Upper lobe of left lung (tissue), 6 donors: ENCODE results near the gene POMGNT1. TPM values are rescaled to one million over a fixed set of nuclear protein-coding genes. Genes with fewer than 3 reads are reported as not detected.
A peak's percentile ranks its signal among the peaks of the same experiment; 100 is the strongest.

Source experiments
- ATAC-seq, 2 donors: fragments of 200-7000 bp; cut with Tn5 transposase; one replicate each; pipeline ENCODE4 v1.9.1; 2022; ENCODE audit warnings: mild to moderate bottlenecking in 2 of 2, moderate library complexity in 2 of 2; ENCODE audit not compliant: low FRiP score in 2 of 2
- DNase-seq, 2 donors: peaks; one replicate each; pipeline ENCODE4 v3.0.0-alpha.2; 2019 to 2020
- H3K27ac ChIP-seq, 4 donors: fragments of 200-600 bp; sonication (generic); one replicate each; pipeline ENCODE4 v1.5.1; 2016 to 2019
- H3K27me3 ChIP-seq, 4 donors: fragments of 200-600 bp; sonication (generic); one replicate each; pipeline ENCODE4 v1.5.1; 2017 to 2019
- H3K36me3 ChIP-seq, 4 donors: fragments of 200-600 bp; sonication (generic); one replicate each; pipeline ENCODE4 v1.5.1; 2016 to 2019
- H3K4me1 ChIP-seq, 4 donors: fragments of 200-600 bp; sonication (generic); one replicate each; pipeline ENCODE4 v1.5.1; 2018 to 2019
- H3K4me3 ChIP-seq, 4 donors: fragments of 200-600 bp; sonication (generic); one replicate each; pipeline ENCODE4 v1.5.1; 2017 to 2019; ENCODE audit warnings: mild to moderate bottlenecking in 2 of 4, moderate library complexity in 1 of 4
- H3K9me3 ChIP-seq, 4 donors: fragments of 200-600 bp; sonication (generic); one replicate each; pipeline ENCODE4 v1.5.1; 2018 to 2019
- EP300 ChIP-seq, 4 donors: sonication (generic); formaldehyde crosslinking; IDR thresholded peaks; one replicate each; pipeline ENCODE4 v1.5.1; 2017; ENCODE audit warnings: antibody characterized with exemption in 4 of 4, control low read depth in 2 of 4
- POLR2A ChIP-seq, 4 donors: fragments of 450-650 bp; IDR thresholded peaks; one replicate each; pipeline ENCODE4 v1.5.1; 2016 to 2017; ENCODE audit warnings: antibody characterized with exemption in 4 of 4, mild to moderate bottlenecking in 2 of 4
- POLR2AphosphoS5 ChIP-seq, 2 donors: sonication (generic); formaldehyde crosslinking; IDR thresholded peaks; one replicate each; pipeline ENCODE4 v1.5.1; 2017; ENCODE audit warnings: antibody characterized with exemption in 2 of 2
- WGBS, 2 donors: methylation state at CpG; one replicate each; pipeline ENCODE4 v1.1.5; 2017 to 2018; 5-methylcytosine and 5-hydroxymethylcytosine counted together
- total RNA-seq, 6 donors: library from RNA; depleted of rRNA in 4 of 6; stranded (reverse); fragments of >200 nt in 4 of 6; gene quantifications; one replicate each; pipeline versions ENCODE4 v1.1.0 to v1.2.1, GENCODE V29; 2016 to 2021
- TF ChIP-seq, protein P1 (sequence below), 6 experiments: fragments of 450-650 bp in 4 of 6; fragments of 200-600 bp in 2 of 6; sonication (generic) in 2 of 6; IDR thresholded peaks; one replicate each; pipeline ENCODE4 v1.5.1; 2016 to 2019; ENCODE audit warnings: antibody characterized with exemption in 6 of 6
- donor health status: DM: no; HTN: no; CAD: no; lungs with moderate emphysema.
- donor health status: DM: no; HTN: yes; CAD: no; lungs with severe emphysema.

The POMGNT1 gene
- total RNA-seq, 6 donors from 2014 or later = 37.7 to 66.7 (median 47.5) TPM

DNA sequence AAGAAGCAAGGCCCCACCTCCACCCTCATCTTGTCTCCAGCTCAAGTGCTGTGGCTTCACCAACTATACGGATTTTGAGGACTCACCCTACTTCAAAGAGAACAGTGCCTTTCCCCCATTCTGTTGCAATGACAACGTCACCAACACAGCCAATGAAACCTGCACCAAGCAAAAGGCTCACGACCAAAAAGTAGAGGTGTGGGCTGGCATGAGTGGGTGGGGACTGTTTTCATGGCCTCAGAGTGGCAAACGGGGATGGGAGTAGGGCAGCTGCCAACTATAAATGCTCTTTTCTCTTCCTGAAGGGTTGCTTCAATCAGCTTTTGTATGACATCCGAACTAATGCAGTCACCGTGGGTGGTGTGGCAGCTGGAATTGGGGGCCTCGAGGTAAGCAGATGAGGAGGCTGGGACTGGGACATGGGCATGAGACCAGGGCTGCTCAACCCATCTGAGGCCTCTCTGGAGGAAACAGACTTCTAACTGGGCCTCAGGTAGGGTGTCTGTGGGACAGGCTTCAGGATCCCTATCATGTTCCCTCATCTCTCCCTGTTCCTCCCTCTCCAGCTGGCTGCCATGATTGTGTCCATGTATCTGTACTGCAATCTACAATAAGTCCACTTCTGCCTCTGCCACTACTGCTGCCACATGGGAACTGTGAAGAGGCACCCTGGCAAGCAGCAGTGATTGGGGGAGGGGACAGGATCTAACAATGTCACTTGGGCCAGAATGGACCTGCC lies 13.1 kb downstream of the POMGNT1 start:
- Histone ChIP-seq H3K4me1 (peaks cover 20 to 54% (median 40%) of the 10 kb centered on the region in 4 donors), H3K27ac (peak overlapping the region in 1 of 4 donors; percentile 75)

DNA sequence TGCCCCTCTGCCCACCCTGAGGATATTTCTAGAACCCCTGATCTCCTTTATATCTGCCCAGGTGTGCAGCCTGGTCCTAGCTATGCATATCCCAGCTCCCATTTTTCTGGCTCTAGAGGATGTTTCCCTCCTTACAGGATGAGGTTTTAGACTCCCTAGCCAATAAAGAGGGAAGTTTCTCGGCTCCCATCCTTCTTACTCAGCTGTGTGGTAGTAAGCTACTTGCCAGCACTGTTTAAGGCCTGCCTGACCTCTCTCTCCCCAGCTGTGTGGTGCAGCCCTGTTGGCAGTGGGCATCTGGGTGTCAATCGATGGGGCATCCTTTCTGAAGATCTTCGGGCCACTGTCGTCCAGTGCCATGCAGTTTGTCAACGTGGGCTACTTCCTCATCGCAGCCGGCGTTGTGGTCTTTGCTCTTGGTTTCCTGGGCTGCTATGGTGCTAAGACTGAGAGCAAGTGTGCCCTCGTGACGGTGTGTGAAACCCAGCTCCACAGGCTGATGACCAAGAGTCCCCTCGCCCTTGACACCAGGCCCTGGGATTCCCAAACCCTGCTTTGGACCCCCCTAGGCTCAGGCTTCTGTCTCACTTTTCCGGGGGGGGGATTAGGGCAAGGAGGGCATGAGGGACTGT lies 14.2 kb downstream of the POMGNT1 start:
- TF ChIP-seq POLR2AphosphoS5 (IDR thresholded peaks at IDR 0.05) (no peak), EP300 (IDR thresholded peaks at IDR 0.05) (no peak)

More for the DNA sequence above, 13.1 kb downstream of the POMGNT1 start:
- Histone ChIP-seq H3K4me3 (no peak overlapping the region), H3K36me3 (peaks cover 0 to 8% (median 4%) of the 10 kb centered on the region in 4 donors), H3K27me3 (no peaks in the 10 kb centered on the region), H3K9me3 (no peaks in the 10 kb centered on the region)
- ATAC-seq = no peak
- TF ChIP-seq, protein P1, sequence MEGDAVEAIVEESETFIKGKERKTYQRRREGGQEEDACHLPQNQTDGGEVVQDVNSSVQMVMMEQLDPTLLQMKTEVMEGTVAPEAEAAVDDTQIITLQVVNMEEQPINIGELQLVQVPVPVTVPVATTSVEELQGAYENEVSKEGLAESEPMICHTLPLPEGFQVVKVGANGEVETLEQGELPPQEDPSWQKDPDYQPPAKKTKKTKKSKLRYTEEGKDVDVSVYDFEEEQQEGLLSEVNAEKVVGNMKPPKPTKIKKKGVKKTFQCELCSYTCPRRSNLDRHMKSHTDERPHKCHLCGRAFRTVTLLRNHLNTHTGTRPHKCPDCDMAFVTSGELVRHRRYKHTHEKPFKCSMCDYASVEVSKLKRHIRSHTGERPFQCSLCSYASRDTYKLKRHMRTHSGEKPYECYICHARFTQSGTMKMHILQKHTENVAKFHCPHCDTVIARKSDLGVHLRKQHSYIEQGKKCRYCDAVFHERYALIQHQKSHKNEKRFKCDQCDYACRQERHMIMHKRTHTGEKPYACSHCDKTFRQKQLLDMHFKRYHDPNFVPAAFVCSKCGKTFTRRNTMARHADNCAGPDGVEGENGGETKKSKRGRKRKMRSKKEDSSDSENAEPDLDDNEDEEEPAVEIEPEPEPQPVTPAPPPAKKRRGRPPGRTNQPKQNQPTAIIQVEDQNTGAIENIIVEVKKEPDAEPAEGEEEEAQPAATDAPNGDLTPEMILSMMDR (IDR thresholded peaks at IDR 0.05) = no peak
- no peak for TF ChIP-seq EP300 (IDR thresholded peaks at IDR 0.05)
- TF ChIP-seq POLR2AphosphoS5 (IDR thresholded peaks at IDR 0.05) = no peak
- no peak for TF ChIP-seq POLR2A (IDR thresholded peaks at IDR 0.05)
- 73 to 79% methylated on average over 7 of the region's 7 CpGs for WGBS, 2 donors
- DNase-seq = no peak

DNA sequence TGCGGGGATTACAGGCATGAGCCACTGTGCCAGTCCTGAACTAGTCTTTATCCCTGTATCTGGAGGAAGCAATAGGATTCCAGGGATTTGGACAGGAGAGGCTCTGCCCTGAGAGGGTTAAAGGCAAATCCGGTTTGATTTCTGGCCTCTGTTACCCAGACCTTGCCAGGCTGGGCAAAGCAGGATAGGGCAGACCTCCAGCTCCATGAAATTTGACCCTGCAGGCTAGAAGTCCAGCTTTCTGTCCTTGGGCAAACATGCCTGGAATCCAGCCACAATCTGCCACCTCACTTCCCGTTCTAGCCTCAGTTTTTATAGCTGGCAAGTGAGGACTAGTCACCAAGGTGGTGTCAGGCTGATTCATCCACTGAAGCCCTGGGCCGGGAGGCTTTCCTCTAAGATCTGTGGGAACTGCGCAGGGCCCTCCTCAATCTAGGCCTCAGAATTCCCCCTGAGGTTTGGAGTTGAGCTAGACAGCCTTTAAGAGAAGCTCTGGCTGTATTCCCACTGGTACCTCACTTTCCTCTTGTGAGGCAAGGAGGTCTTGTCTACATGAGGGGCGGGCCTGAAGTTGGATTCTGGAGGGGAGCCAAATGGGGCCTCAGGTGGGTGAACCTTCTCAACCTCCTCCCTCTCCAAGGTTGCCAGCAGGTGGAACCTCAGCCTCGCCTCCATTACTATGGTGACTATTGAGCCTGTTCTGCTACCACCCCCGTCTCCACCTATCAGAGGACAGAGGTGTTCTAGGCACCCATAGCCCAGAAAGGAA lies 15.0 kb downstream of the POMGNT1 start:
- Histone ChIP-seq H3K27me3 (no peaks in the 10 kb centered on the region), H3K4me1 (peaks cover 27 to 52% (median 41%) of the 10 kb centered on the region in 4 donors), H3K27ac (peak overlapping the region; percentile 29 to 75 (median 70)), H3K4me3 (no peak overlapping the region), H3K9me3 (no peaks in the 10 kb centered on the region), H3K36me3 (no peaks in the 10 kb centered on the region)
- 54% methylated on average over 8 of the region's 8 CpGs for whole genome bisulfite sequencing, 2 donors
- TF ChIP-seq EP300 (IDR thresholded peaks at IDR 0.05) (no peak), POLR2A (IDR thresholded peaks at IDR 0.05) (peak in 1 of 4 donors; percentile 15)
- DNase-seq (peak in 1 of 2 donors; percentile 85), ATAC-seq (peak; percentile 34 to 52)

More for the DNA sequence above, 14.2 kb downstream of the POMGNT1 start:
- DNase-seq = no peak
- H3K36me3 ChIP-seq = peaks cover 0 to under 1% (median 0%) of the 10 kb centered on the region in 4 donors
- WGBS, 2 donors = 75 to 85% methylated on average over 7 to 12 of the region's 12 CpGs
- H3K27me3 ChIP-seq = no peaks in the 10 kb centered on the region
- peak overlapping the region; percentile 29 to 75 (median 70) for H3K27ac ChIP-seq
- ATAC-seq = no peak
- no peak overlapping the region for H3K4me3 ChIP-seq
- peaks cover 24 to 57% (median 48%) of the 10 kb centered on the region in 4 donors for H3K4me1 ChIP-seq
- H3K9me3 ChIP-seq = no peaks in the 10 kb centered on the region

DNA sequence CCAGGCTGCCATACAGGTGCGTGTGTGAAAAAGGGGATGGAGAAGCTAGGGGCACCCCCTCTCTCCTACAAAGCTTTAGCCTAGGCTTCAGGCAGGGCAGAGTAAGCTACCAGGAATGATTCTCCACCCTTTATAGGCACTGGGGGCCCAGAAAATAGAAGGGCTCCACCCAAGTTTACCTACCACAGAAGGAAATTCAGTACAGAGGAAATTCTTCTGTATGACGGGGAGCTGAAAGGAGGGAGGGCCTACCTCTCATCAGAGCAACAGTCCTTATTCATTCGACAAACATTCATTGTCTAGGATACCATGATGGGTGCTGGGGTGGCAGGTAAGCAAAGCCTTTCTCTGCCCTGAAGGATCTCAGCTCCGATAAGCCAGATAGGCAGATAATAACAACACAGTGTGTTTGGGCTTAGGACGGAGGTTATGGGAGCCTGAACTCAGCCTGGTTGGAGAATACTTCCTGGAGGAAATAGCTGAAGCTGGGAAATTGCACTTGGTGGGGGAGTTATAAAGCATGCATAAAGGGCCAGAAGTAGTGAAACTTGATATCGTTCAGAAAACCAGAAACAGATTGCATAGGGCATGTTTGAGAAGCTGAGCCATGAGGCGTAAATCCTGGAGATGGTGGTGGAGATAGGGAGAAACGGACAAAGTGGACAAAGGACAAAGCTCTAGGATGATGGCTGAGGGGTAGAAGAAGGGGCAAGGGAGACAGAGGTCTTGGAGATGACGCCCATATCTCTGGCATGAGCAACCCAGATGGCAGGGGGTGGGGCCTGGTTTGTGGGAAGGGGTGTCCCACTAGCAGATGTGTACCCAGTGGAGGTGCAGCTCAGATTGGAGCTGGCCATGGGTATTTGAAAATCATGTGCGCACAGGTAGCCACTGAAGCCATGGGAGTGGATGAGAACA lies 16.6 kb downstream of the POMGNT1 start:
- no peak for DNase-seq
- Histone ChIP-seq H3K27me3 (no peaks in the 10 kb centered on the region), H3K4me1 (peaks cover 27 to 42% (median 32%) of the 10 kb centered on the region in 4 donors), H3K9me3 (no peaks in the 10 kb centered on the region), H3K27ac (peak overlapping the region in 1 of 4 donors; percentile 39), H3K4me3 (peak overlapping the region in 1 of 4 donors; percentile 4), H3K36me3 (no peaks in the 10 kb centered on the region)
- no peak for ATAC-seq
- WGBS, 2 donors = 52 to 56% methylated on average over 9 to 10 of the region's 10 CpGs
- no peak for TF ChIP-seq EP300 (IDR thresholded peaks at IDR 0.05)
- TF ChIP-seq POLR2AphosphoS5 (IDR thresholded peaks at IDR 0.05) = no peak
- TF ChIP-seq, protein P1 (IDR thresholded peaks at IDR 0.05) = no peak
- no peak for TF ChIP-seq POLR2A (IDR thresholded peaks at IDR 0.05)

DNA sequence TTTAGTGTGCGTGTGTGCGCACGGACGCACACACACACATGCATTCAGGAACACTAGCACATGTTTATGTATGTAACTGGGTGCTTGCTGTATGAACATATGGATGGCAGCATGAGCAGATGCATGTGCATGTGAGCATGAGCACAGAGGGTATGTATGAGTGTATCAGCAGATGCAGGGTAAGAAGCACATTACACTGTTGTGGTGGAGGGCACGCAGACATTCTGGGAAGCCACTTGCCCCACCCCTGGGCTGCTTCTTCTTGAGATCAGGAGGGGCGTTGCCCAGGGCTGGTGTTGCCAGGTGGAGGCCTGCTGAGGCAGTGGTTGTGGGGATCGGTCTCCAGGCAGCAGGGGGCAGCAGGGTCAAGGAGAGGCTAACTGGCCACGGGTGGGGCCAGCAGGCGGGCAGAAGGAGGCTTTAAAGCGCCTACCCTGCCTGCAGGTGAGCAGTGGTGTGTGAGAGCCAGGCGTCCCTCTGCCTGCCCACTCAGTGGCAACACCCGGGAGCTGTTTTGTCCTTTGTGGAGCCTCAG lies 18.1 kb downstream of the POMGNT1 start:
- Histone ChIP-seq H3K27me3 (no peaks in the 10 kb centered on the region), H3K27ac (peak overlapping the region in 2 of 4 donors; percentile 33 to 39), H3K4me1 (peaks cover 27 to 48% (median 36%) of the 10 kb centered on the region in 4 donors), H3K4me3 (peak overlapping the region in 1 of 4 donors; percentile 4), H3K36me3 (no peaks in the 10 kb centered on the region), H3K9me3 (no peaks in the 10 kb centered on the region)
- ATAC-seq = peak; percentile 29 to 68
- DNase-seq = peak; percentile 80
- WGBS, 2 donors = 54 to 61% methylated on average over 7 to 12 of the region's 12 CpGs
- TF ChIP-seq POLR2A (IDR thresholded peaks at IDR 0.05) = peak in 1 of 4 donors; percentile 25
- TF ChIP-seq EP300 (IDR thresholded peaks at IDR 0.05) = no peak
- TF ChIP-seq POLR2AphosphoS5 (IDR thresholded peaks at IDR 0.05) = no peak
- TF ChIP-seq, protein P1 (IDR thresholded peaks at IDR 0.05) = peak in 5 of 6 experiments; percentile 9 to 62 (median 35)
